Mesendoderm (in vitro differentiated cells): Measurements from ENCODE around the gene NR0B2.

Experiments
- DNase-seq: peaks from one replicate; pipeline ENCODE4 v3.0.0; 2013
- H2AK5ac ChIP-seq: 2 replicates; pipeline ENCODE4 v1.6.1; 2013; ENCODE audit warnings: low read length, inconsistent platforms
- H2BK120ac ChIP-seq: 2 replicates; pipeline ENCODE4 v1.6.1; 2013; ENCODE audit warnings: low read depth, mild to moderate bottlenecking, low read length, moderate library complexity, mixed read lengths
- H2BK15ac ChIP-seq: replicated peaks from 2 replicates; pipeline ENCODE4 v1.6.1; 2013; ENCODE audit warnings: low read depth, mild to moderate bottlenecking, moderate library complexity
- H2BK5ac ChIP-seq: 2 replicates; pipeline ENCODE4 v1.6.1; 2013; ENCODE audit warnings: low read length, inconsistent platforms
- H3K18ac ChIP-seq: 2 replicates; pipeline ENCODE4 v1.6.1; 2013; ENCODE audit warnings: mild to moderate bottlenecking, low read length, mixed read lengths
- H3K23ac ChIP-seq: one replicate; pipeline ENCODE4 v1.6.1; 2013; ENCODE audit warnings: low read length
- H3K27ac ChIP-seq: 2 replicates; pipeline ENCODE4 v1.5.1; 2013; ENCODE audit warnings: low read depth, mild to moderate bottlenecking, inconsistent platforms, low read length, moderate library complexity
- H3K27me3 ChIP-seq: 2 replicates; pipeline ENCODE4 v1.6.1; 2013; ENCODE audit warnings: low read length, control low read depth, mild to moderate bottlenecking, inconsistent platforms; ENCODE audit not compliant: insufficient read depth, poor library complexity
- H3K36me3 ChIP-seq: 2 replicates; pipeline ENCODE4 v1.6.1; 2013; ENCODE audit warnings: low read length, inconsistent platforms; ENCODE audit not compliant: control insufficient read depth, insufficient read depth
- H3K4ac ChIP-seq: one replicate; pipeline ENCODE4 v1.6.1; 2013; ENCODE audit warnings: low read depth, mild to moderate bottlenecking, low read length, moderate library complexity
- H3K4me1 ChIP-seq: 2 replicates; pipeline ENCODE4 v1.6.1; 2013; ENCODE audit warnings: low read depth, low read length, inconsistent platforms; ENCODE audit not compliant: control insufficient read depth
- H3K4me2 ChIP-seq: 2 replicates; pipeline ENCODE4 v1.6.1; 2013; ENCODE audit warnings: low read length
- H3K4me3 ChIP-seq: 2 replicates; pipeline ENCODE4 v1.5.1; 2013; ENCODE audit warnings: mild to moderate bottlenecking, low read length
- H3K56ac ChIP-seq: one replicate; pipeline ENCODE4 v1.6.1; 2013; ENCODE audit warnings: low read length
- H3K79me1 ChIP-seq: 2 replicates; pipeline ENCODE4 v1.6.1; 2013; ENCODE audit warnings: low read length, inconsistent platforms
- H3K79me2 ChIP-seq: 2 replicates; pipeline ENCODE4 v1.6.1; 2013; ENCODE audit warnings: mild to moderate bottlenecking, low read length; ENCODE audit not compliant: control insufficient read depth, insufficient read depth
- H3K9ac ChIP-seq: 2 replicates; pipeline ENCODE4 v1.6.1; 2013; ENCODE audit warnings: low read length, inconsistent platforms
- H4K5ac ChIP-seq: one replicate; pipeline ENCODE4 v1.6.1; 2013; ENCODE audit warnings: low read length
- H4K8ac ChIP-seq: one replicate; pipeline ENCODE4 v1.6.1; 2013; ENCODE audit warnings: low read depth, mild to moderate bottlenecking, control low read depth, low read length, moderate library complexity
- WGBS: extraction: QIAGEN DNeasy Blood & Tissue Kit; methylation state at CpG from one replicate; pipeline ENCODE4 v1.1.7; 2013; ENCODE audit warnings: low lambda C conversion rate, missing lambda C conversion rate; ENCODE audit not compliant: insufficient coverage; ENCODE audit errors: extremely low coverage; 5-methylcytosine and 5-hydroxymethylcytosine counted together

The NR0B2 gene

GRCh38 chr1:26864610-26865480 is 48.9 kb downstream of the NR0B2 start:
- H2BK15ac ChIP-seq: no peak overlapping the region
- peak overlapping the region; percentile 88 for H3K4me3 ChIP-seq
- DNase-seq: peak; percentile 99
- H4K8ac ChIP-seq: peak overlapping the region; percentile 1
- H3K4me2 ChIP-seq: peak overlapping the region; percentile 99
- no peak overlapping the region for H3K4ac ChIP-seq
- peak overlapping the region; percentile 97 for H3K9ac ChIP-seq
- WGBS: no CpG with 5 or more reads among the region's 75 CpGs
- H3K4me1 ChIP-seq: no peaks in the 10 kb centered on the region
- no peaks in the 10 kb centered on the region for H3K27me3 ChIP-seq
- H3K18ac ChIP-seq: peak overlapping the region; percentile 77
- no peaks in the 10 kb centered on the region for H3K79me1 ChIP-seq
- H2BK5ac ChIP-seq: peak overlapping the region; percentile 88
- peak overlapping the region; percentile 99 for H3K56ac ChIP-seq
- H3K27ac ChIP-seq: peak overlapping the region; percentile 94
- H3K23ac ChIP-seq: peak overlapping the region; percentile 94
- H3K36me3 ChIP-seq: no peaks in the 10 kb centered on the region
- H2AK5ac ChIP-seq: no peak overlapping the region
- H3K79me2 ChIP-seq: no peaks in the 10 kb centered on the region
- no peak overlapping the region for H4K5ac ChIP-seq
- peak overlapping the region; percentile 11 for H2BK120ac ChIP-seq

GRCh38 chr1:26863685-26864077 is 50.1 kb downstream of the NR0B2 start:
- Histone ChIP-seq H2BK5ac (no peak overlapping the region), H3K4me1 (no peaks in the 10 kb centered on the region), H3K56ac (peak overlapping the region; percentile 99), H2BK15ac (no peak overlapping the region), H4K8ac (no peak overlapping the region), H3K4ac (no peak overlapping the region), H3K4me3 (no peak overlapping the region), H3K9ac (peak overlapping the region; percentile 42), H2AK5ac (no peak overlapping the region), H3K27ac (no peak overlapping the region), H3K79me2 (no peaks in the 10 kb centered on the region), H3K23ac (no peak overlapping the region), H4K5ac (no peak overlapping the region), H3K4me2 (no peak overlapping the region), H3K36me3 (no peaks in the 10 kb centered on the region), H3K18ac (no peak overlapping the region), H3K79me1 (no peaks in the 10 kb centered on the region), H3K27me3 (no peaks in the 10 kb centered on the region), H2BK120ac (no peak overlapping the region)
- no peak for DNase-seq
- no CpG with 5 or more reads among the region's 20 CpGs for WGBS

- no peaks in the 10 kb centered on the region for H3K79me1 ChIP-seq
- H2BK15ac ChIP-seq: no peak within 1 kb of the TSS
- H3K36me3 ChIP-seq: no peaks in the 10 kb centered on the region
- no peak within 1 kb of the TSS for H3K27ac ChIP-seq
- H3K4me3 ChIP-seq: no peak within 1 kb of the TSS
- no peak within 1 kb of the TSS for H4K5ac ChIP-seq
- no peak within 1 kb of the TSS for H2BK120ac ChIP-seq
- no peak within 1 kb of the TSS for H4K8ac ChIP-seq
- no peaks in the 10 kb centered on the region for H3K27me3 ChIP-seq
- H3K79me2 ChIP-seq: no peaks in the 10 kb centered on the region
- WGBS: no CpG with 5 or more reads among the region's 37 CpGs
- H3K23ac ChIP-seq: no peak within 1 kb of the TSS
- H3K9ac ChIP-seq: peak within 1 kb of the TSS; percentile 97
- no peak within 1 kb of the TSS for H3K4ac ChIP-seq
- DNase-seq: peak; percentile 97
- peak within 1 kb of the TSS; percentile 34 for H3K4me2 ChIP-seq
- no peaks in the 10 kb centered on the region for H3K4me1 ChIP-seq
- peak within 1 kb of the TSS; percentile 5 for H2BK5ac ChIP-seq
- H3K56ac ChIP-seq: peak within 1 kb of the TSS; percentile 99
- H2AK5ac ChIP-seq: peak within 1 kb of the TSS; percentile 45
- H3K18ac ChIP-seq: no peak within 1 kb of the TSS
Observed at GRCh38 chr1:26862781-26863684, 50.7 kb downstream of the NR0B2 start, which contains the start of gene SFN. Gene SFN, plus strand, starts transcription at chr1:26863149. Its CDS starts 64 bp downstream, at chr1:26863213.

- Histone ChIP-seq H3K79me1 (no peaks in the 10 kb centered on the region), H3K4me2 (no peak overlapping the region), H2AK5ac (no peak overlapping the region), H3K18ac (no peak overlapping the region), H3K27me3 (no peaks in the 10 kb centered on the region), H3K4me3 (no peak overlapping the region), H3K27ac (no peak overlapping the region), H3K4ac (no peak overlapping the region), H3K23ac (no peak overlapping the region), H4K8ac (no peak overlapping the region), H2BK15ac (no peak overlapping the region), H2BK5ac (no peak overlapping the region), H3K9ac (no peak overlapping the region), H3K79me2 (no peaks in the 10 kb centered on the region), H3K56ac (peak overlapping the region; percentile 71), H2BK120ac (no peak overlapping the region), H4K5ac (no peak overlapping the region), H3K36me3 (no peaks in the 10 kb centered on the region), H3K4me1 (peaks cover under 1% of the 10 kb centered on the region)
- WGBS: no CpG with 5 or more reads among the region's 7 CpGs
- no peak for DNase-seq
Observed at GRCh38 chr1:26861889-26862378, 51.8 kb downstream of the NR0B2 start.
